K562 (cell line): Measurements from ENCODE around the gene DPEP2NB.

Experiments
- ATF1 ChIP-seq, 2 experiments: fragments of 450-650 bp in 1 of 2; IDR thresholded peaks; 2 replicates each; pipeline ENCODE4 v1.6.1; 2016; ENCODE audit warnings: missing compliant biosample characterization in 1 of 2, missing genetic modification characterization in 1 of 2
- POLR2A ChIP-seq: fragments of 450-650 bp; conservative IDR thresholded peaks from 2 replicates; pipeline ENCODE4 v1.6.1; 2016
- RNF2 ChIP-seq: sonication (generic); IDR thresholded peaks from 2 replicates; pipeline ENCODE4 v1.6.1; 2016
- ZNF695 ChIP-seq: fragments of 450-650 bp; formaldehyde crosslinking; IDR thresholded peaks from 2 replicates; pipeline ENCODE4 v1.4.0; 2020; ENCODE audit warnings: mild to moderate bottlenecking, moderate library complexity
- TF ChIP-seq, protein P1 (sequence below), 3 experiments: IDR thresholded peaks in 2 of 3; conservative IDR thresholded peaks in 1 of 3; 2 replicates each; pipeline ENCODE4 v1.5.1; 2011 to 2012; ENCODE audit warnings: low read length in 3 of 3, mild to moderate bottlenecking in 3 of 3, control low read depth in 2 of 3, improper control_type of control experiment in 1 of 3, inconsistent platforms in 1 of 3, low read depth in 1 of 3, mixed read lengths in 1 of 3, moderate library complexity in 1 of 3; ENCODE audit not compliant: insufficient read depth in 2 of 3

- TF ChIP-seq RNF2 (no peak), ATF1 (CRISPR knock-in tag; IDR thresholded peaks at IDR 0.05) (no peak), ATF1 (tag; IDR thresholded peaks at IDR 0.05) (no peak), ZNF695 (CRISPR knock-in tag) (no peak), POLR2A (no peak)
- TF ChIP-seq, protein P1, sequence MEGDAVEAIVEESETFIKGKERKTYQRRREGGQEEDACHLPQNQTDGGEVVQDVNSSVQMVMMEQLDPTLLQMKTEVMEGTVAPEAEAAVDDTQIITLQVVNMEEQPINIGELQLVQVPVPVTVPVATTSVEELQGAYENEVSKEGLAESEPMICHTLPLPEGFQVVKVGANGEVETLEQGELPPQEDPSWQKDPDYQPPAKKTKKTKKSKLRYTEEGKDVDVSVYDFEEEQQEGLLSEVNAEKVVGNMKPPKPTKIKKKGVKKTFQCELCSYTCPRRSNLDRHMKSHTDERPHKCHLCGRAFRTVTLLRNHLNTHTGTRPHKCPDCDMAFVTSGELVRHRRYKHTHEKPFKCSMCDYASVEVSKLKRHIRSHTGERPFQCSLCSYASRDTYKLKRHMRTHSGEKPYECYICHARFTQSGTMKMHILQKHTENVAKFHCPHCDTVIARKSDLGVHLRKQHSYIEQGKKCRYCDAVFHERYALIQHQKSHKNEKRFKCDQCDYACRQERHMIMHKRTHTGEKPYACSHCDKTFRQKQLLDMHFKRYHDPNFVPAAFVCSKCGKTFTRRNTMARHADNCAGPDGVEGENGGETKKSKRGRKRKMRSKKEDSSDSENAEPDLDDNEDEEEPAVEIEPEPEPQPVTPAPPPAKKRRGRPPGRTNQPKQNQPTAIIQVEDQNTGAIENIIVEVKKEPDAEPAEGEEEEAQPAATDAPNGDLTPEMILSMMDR (IDR thresholded peaks at IDR 0.05 in 2 of 3, conservative IDR thresholded peaks at IDR 0.05 in 1 of 3; ENCODE audit: insufficient read depth in 2 of 3, low read depth in 1 of 3, low read length in 3 of 3), result no peak
Observed at GRCh38 chr16:67988675-67989074, 27.0 kb downstream of the DPEP2NB start.
